ENCODE measurements around the gene NKAIN2. TPM values are rescaled to one million over a fixed set of nuclear protein-coding genes. Genes with fewer than 3 reads are reported as not detected.
A peak's percentile ranks its signal among the peaks of the same experiment; 100 is the strongest.
"Not testable (repeated sequence)": the region's sequence is repeated elsewhere in the genome, so short reads cannot be mapped to it uniquely, and the experiment has no call there.

NKAIN2 gene
- total RNA-seq, 1 experiment from 2014 or later = 0.15 TPM

DNA sequence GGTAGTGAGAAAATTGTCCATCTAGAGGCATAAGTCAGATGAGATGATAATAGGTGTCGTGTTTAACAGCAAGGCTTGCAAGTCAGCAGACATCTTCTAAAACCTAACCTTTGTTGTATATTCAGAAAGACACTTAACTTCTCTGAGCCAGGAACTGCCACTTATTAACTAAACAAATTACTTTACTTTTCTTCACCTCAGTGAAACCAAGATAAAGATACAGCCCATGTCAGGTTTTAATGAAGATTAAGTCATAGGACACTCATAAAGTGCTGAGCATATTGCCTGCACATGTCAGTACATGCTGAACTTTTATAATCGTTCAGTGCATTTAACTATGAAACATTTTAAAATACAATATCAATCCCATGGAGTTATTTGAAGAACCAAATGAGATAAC, 286.8 kb downstream of the NKAIN2 start:
- no peak for DNase-seq (ENCODE audit: low read depth)

DNA sequence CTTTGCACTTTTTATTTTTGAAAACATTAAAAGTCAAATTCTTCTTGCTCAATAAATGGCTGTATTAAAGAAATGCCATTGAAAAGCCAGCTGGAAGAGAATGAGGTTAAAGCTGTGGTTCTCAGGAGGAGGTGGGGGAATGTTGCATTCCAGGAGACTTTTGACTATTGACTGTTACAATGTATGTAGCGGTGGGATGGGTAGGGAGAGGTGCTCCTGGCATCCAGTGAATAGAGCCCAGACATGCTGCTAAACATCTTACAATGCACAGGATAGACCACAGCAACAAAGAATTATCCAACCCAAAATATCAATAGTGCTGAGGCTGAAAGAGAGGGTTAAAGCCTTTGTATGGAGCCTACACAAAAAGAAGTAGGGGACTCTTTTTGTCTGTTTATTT, 295.9 kb downstream of the NKAIN2 start:
- no peak for DNase-seq (ENCODE audit: low read depth)

DNA sequence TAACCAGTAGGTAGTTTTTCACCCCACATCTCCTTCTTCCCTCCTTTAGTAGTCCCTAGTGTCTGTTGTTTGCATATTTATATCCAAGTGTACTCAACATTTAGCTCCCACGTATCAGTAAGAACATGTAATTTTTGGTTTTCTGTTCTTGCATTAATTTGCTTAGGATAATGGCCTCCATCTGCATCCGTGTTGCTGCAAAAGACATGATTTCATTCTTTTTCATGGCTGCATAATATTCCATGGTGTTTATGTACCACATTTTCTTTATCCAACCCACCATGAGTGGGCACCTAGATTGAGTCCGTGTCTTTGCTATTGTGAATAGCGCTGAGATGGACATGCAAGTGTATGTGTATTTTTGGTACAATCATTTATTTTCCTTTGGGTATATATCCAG, 306.8 kb downstream of the NKAIN2 start:
- no peak for DNase-seq (ENCODE audit: low read depth)

DNA sequence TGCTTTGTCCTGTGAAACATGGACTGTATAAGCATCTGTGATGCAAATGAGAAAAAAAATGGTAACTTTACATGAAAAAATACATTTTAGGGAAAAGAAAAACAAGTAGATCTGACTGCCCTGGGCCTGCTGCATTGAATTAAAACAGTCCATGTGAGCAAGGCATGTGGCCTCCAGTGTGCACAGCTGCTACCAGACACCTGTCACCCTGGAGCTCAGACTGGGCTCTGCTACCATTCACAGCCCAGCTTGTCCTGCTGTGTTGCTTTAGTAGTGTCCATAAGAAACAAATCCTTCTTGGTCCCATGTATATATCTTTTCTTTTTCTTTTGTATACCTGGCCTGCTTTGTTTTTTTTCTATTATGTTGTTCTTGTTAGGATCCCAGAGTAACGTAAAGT, 315.9 kb downstream of the NKAIN2 start:
- no peak for DNase-seq (ENCODE audit: low read depth)

DNA sequence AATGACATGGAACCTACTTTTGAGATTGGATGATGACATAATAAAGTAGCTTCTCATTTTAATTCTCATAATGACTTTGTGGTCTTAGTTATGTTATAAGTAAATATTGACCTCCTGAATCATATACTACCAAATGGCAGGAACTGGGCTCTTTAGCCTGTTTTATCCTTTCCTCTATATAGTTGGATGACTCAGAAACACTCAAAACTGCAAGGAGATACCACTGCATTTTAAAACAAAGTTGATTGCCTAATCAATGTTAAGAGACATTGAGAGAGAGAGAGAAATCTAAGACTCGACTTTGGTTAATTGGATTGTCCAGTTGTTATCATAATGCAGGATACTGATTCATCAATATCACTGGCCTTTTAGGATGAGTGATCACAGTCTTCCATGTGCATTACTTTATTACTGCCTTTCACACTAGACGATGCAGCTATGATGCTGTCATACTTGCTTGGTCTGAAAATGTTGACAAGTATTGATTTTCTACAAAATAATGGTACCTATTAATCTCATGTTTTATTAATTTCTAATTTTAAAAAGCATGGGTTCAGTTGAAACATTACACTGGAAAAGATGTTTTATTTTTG, 320.0 kb downstream of the NKAIN2 start:
- no peak for DNase-seq (ENCODE audit: low read depth)

DNA sequence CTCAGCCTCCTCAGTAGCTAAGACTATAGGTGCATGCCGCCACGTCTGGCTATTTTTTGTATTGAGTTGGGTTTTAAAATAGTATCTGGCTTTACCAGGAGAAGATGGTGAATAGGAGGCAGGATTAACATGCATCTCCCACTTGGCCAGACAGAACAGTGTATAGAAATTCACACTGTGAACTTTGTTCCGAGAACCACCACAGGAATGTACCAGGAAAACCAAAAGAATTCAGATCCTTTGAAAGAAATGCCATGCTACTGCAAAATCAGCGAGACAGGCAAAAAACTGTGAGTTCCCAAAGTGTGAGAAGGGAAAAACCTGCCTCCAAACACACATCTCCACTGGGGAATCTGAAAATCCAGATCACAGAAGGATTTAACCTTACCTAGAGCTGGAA, 327.6 kb downstream of the NKAIN2 start:
- peak; percentile 38 for DNase-seq (ENCODE audit: low read depth)

DNA sequence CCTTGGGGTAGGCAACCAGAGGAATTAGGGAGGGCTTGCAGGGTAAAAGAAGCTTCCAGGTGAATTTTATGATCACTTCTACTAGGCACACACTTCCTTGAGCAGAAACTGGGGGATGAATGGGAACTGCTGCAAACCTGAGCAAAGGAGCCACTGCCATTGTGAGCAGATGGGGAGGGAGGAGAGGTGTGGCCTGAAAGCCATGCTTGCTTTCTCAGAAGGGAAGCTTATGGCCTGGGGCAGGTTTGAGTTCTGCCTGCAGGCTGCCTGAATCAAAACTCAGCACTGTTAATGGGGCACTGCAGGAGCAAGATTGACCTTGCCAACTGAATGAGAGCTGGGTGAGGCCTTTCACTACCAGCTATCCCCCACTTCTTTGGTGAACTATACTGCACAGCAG, 328.1 kb downstream of the NKAIN2 start:
- DNase-seq (ENCODE audit: low read depth) = no peak

DNA sequence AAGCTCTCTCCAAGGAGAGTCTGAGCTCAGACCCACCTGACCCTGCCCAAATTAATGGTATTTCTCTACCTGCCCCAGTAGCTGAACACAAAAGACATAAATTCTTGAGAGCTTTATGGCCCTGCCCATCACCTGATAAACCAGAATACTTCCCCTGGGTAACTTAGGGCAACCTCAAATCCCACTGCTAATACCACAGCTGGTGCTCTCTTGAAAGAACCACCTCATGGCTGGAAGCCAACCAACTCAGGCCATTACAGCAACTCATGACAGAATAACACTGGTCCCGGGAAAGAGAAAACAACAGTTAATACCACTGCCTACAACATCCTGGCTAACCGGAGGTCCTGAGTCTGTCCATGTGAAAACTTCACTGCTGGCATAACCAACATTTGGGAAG, 328.6 kb downstream of the NKAIN2 start:
- no peak for DNase-seq (ENCODE audit: low read depth)

DNA sequence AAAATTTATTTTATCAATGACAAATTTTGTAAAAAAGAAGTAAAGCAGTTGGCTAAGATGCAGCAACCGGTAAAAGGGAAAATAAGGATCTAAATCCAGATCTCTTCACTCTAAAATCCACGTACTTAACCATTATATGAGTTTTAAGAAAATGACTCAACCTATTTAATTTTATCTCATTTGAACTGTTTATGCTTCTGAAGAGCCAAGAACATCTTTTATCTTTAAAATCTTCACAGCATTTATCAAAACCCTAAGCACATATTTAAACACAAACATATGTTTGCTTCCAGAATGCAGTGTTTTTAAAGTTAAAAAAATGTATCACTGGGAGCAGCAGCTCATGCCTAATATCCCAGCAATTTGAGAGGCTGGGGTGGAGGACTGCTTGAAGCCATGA, 339.2 kb downstream of the NKAIN2 start:
- DNase-seq (ENCODE audit: low read depth) = no peak

DNA sequence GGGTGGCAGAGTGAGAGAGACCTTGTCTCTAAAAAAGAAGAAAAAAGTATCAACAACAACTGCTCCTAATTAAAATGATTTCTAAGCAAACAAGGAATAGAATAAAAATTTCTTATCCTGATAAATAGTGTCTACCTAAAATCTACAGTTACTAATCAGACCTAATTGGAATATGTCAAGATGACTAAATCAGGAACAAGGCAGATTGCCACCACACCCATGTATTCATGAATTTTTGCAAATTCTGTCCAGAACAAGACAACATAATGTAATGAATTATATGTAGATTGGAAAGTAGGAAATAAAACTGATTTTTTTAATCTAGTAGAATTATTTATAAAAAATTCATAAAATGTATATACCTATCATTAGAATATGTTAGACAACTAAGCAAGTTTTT, 339.8 kb downstream of the NKAIN2 start:
- DNase-seq (ENCODE audit: low read depth) = no peak

DNA sequence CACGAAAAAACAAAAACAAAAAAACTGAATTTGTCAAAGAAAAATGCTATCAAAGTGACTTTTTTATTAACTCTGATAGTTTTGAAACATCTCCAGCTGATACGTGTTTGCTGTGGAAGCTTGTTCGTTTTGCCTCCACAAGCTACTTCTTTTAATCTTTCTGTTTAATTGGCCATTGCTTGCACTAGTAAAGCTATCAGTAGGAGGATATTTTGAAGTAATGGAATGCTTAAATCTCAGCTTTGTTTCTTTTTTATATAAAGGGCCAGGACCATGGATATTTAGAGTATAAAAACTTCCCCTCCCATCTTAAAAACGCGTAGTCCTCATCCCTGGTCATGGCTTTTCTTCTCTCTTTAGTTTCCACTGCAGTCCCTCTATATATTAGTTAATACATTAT, 344.0 kb downstream of the NKAIN2 start:
- no peak for DNase-seq (ENCODE audit: low read depth)

DNA sequence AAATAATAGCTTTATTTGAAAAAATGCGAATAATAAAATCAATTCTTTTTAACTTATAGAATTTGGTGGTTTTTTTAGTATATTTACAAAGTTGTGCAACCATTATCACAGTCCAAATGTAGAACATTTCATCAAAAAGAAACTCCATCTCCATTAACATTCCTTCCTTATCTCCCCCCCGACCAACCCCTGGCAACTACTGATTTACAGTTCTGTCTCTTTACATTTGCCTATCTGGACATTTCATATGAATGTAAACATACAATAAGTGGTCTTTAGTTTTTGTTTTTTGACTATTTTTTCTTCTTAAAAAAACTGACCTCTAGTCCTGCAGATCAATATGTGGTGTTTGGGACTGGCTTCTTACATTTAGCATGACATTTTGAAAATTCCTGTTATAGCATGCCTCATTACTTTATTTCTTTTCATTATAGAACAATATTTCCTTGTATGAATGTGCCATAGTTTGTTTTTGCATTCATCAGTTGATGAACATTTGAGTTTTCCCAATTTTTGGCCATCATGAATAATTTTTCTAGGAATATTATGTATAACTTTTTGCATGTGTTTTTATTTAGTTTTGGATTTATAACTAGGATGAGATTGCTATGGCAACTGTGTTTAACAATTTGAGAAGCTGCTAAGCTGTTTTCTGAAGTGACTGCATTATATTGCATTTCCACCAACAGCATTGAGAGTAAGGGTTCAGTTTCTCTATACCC, 344.7 kb downstream of the NKAIN2 start:
- no peak for DNase-seq (ENCODE audit: low read depth)

DNA sequence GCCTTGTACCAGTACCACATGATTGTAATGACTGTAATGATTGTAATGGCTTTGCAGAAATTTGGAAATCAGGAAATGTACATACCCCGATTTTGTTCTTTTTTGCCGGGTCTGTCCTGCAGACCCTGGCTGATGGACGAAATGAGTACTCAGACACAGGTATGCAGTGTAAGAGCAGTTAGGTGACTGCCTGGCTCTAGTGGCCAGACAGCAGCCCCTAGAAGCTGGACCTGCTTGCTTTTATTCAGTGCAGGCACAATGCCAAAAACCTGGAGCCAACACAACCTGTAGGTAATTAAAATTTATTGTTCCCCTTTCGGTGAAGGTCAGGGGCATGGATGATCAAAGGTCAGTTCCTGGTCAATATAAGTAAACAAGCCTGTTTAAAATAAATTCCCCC, 346.0 kb downstream of the NKAIN2 start:
- DNase-seq (ENCODE audit: low read depth) = no peak

DNA sequence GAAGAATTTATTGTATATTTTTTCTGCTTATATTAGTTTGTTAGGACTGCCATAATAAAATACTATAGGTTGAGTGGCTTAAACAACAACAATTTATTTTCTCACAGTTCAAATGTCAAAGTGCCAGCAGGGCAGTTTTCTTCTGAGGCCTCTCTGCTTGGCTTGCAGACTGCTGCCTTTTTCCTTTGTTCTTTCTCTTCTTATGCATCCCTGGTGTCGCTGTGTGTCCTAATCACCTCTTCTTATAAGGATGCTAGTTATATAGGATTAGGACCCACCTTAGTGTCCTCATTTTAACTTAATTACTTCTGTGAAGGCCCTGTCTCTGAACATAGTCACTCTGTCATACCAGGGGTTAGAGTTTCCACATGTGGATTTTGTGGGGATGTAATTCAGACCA, 354.4 kb downstream of the NKAIN2 start:
- no peak for DNase-seq (ENCODE audit: low read depth)

DNA sequence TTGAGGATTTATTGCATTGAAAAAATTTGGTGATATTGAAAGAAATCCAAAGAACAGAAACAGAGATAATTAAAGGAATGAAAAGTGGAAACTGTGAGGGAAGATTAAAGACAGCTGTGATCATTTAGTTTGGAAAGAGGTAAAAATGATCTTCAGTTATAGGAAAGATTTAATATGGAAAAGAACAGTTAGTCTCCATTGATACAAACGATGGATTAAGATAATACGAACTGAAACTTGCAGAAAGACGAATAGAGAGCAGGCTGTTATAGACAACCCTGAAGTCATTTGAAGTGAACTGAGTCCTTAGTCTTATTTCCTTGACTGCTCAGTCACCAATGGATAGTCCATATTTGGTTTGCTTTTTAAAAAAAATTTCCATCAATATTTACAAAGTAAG, 360.0 kb downstream of the NKAIN2 start:
- DNase-seq (ENCODE audit: low read depth) = no peak

DNA sequence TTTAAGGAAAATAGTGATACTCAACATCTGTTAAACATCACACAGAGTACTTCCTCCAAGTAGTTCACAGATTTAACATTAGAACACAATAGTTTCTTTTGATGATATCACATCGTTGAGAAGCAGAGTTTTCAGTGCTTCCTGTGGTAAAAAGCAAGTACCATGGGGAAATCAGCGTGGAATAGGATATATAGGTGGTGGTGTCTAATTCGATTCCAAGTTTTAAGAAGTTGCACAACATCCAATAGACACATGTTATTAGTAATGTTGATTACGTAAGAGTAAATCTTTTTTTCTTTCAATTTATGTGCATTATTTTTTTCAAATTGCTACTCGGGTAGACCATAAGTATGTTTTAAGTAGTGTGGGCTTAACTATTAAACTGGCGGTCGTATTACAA, 360.7 kb downstream of the NKAIN2 start:
- no peak for DNase-seq (ENCODE audit: low read depth)

DNA sequence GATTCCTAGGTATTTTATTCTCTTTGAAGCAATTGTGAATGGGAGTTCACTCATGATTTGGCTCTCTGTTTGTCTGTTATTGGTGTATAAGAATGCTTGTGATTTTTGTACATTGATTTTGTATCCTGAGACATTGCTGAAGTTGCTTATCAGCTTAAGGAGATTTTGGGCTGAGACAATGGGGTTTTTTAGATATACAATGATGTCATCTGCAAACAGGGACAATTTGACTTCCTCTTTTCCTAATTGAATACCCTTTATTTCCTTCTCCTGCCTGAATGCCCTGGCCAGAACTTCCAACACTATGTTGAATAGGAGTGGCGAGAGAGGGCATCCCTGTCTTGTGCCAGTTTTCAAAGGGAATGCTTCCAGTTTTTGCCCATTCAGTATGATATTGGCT, 363.6 kb downstream of the NKAIN2 start:
- not testable (repeated sequence) for DNase-seq (ENCODE audit: low read depth)

DNA sequence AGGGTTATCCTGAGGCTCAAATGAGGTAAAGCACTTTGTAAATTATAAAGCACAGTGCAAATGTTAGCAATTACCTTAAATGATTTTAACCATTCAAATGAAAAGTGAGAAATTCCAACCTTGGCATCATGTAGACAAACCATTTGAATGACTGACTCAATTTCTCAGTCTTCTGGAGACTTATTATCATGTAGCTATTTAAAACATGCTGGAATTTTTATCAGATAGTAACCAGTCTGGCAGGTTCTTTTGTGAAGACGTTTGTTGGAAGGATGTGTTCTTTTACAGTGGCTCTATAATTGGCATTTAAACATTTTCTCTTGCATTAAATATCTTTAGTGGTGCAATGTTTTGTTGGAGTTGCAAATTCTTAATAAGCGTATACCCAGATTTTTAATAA, 386.6 kb downstream of the NKAIN2 start:
- DNase-seq (ENCODE audit: low read depth) = no peak

DNA sequence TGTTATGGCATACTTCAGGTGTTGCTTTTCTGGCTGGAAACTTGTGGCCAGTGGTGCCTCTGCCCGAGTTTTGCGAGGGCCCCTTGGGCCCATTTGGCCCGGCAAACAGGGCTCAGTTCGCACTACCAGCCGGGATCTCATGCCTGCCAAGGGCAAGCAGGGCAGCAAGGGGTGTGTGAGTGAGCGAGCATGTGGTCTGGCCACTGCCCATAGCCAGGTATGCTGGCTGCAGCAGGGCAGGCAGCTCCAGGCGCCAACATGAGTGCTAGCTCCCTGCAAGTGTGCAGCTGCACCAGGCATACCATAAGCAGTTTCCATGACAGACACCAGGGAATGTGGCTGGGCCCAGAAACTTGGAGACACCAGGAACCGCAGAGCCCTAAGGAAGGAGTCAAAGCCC, 389.5 kb downstream of the NKAIN2 start:
- no peak for DNase-seq (ENCODE audit: low read depth)

DNA sequence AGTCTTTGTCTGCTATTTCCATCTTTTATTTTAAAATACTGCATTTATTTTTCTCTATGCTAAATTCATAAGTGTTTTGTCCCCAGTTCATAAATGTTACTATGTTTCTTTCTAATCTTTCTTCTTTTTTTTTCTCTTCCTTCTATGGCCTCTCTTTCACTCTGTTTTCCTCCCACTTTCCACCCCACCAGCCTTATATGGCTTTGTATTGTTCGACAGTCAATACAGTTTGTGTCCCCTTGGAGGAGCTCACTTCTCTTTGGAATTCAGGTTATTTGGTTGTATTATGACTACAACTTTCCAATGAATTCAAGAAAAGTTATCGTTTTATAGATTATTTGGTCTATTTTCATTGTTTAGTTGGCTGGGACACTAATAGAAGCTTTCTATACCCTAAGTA, 393.5 kb downstream of the NKAIN2 start:
- no peak for DNase-seq (ENCODE audit: low read depth)

DNA sequence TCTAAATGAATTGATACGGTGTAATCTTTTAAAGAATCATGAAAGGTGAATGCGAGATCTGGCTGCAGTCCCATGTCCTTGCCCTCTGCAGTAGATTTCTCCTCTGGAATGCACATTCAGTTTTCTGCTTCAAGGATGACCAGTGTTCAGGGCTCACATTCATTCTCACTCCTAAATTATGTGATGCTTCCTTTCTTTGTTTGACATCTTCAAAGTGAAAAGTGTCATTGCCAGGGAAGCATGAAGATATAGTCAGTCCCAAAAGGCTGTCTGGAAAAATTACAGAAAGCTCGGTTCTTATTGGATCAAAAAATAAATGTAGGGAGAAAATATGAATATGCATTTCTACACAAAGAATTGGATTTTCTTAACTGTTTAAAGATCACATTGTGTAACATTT, 395.6 kb downstream of the NKAIN2 start:
- DNase-seq (ENCODE audit: low read depth) = no peak

DNA sequence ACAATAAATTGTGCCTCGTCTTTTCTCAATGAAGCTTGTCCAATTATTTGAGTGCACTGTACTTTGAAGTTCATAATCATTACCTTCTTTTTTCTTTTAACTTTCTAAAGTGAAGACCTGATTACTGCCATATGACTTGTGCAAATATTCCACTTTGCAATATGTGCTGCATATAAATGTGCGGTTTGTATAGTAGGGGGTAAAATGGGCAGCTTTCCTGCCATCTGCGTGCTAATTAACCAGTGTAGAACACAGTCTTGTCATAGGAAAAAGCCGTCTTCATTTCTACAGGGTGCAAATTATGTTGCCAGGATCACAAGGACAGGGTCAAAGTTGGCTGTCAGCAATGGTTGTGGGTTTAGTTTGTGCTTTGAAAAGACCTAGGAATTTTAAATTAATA, 397.0 kb downstream of the NKAIN2 start:
- DNase-seq (ENCODE audit: low read depth) = no peak

DNA sequence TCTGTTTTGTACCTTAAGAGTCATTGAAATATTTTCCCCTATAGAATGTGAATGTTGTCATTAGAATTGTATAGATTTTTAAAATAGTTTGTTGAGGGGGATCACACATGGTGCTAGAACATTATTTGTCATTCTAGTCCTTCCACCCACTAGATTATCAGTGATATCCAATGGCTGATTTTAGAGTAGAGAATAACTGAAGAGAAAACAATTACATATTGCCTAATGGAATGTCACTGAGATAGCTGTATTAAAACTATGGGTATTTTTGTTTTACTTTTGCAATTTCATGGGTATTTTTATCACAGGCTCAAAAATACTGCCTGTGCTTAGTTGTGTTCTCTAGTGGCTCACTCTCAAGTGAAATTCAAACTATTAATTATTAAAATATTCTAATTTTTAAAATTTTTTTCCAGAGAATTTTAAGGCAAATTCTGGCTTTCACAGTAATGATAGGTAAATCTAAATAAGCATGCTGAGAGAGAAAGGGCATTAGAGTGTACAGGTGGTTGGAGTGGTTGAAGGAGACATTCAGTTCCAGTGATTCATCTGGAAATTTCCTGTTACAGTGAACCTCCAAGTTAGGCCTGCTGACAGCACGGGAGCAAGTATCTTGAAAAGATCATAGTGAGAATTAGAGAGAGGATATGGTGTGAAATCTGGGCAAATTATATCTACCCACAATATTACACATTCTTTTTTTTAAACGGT, 399.6 kb downstream of the NKAIN2 start:
- peak; percentile 4 for DNase-seq (ENCODE audit: low read depth)

All from M059J (cell line).